B cell (primary cell): Measurements from ENCODE around the gene SNAP47. TPM values are rescaled to one million over a fixed set of nuclear protein-coding genes. Genes with fewer than 3 reads are reported as not detected.
"Not testable (repeated sequence)": the region's sequence is repeated elsewhere in the genome, so short reads cannot be mapped to it uniquely, and the experiment has no call there.

Experiments
- ATAC-seq: fragments of 200-7000 bp; cut with Tn5 transposase; one replicate; pipeline ENCODE4 v1.10.0; 2021; ENCODE audit warnings: low read depth, mild to moderate bottlenecking, moderate number of reproducible peaks, moderate library complexity
- CTCF ChIA-PET: fragments of 350-600 bp; sonication (Branson Sonifier 250); formaldehyde crosslinking; loops from one replicate; lab custom pipeline; 2021; ENCODE audit warnings: antibody characterized with exemption, inconsistent platforms; lab: Charles Lee
- POLR2A ChIA-PET: fragments of 350-600 bp; sonication (Branson Sonifier 250); formaldehyde crosslinking; loops from one replicate; lab custom pipeline; 2021; ENCODE audit warnings: antibody characterized with exemption; lab: Charles Lee
- DNase-seq: peaks from one replicate; pipeline ENCODE4 v3.0.0; 2013
- H2AFZ ChIP-seq: 2 replicates; pipeline ENCODE4 v1.6.1; 2012; ENCODE audit warnings: mild to moderate bottlenecking, low read depth, low read length; ENCODE audit not compliant: insufficient read depth, poor library complexity, severe bottlenecking
- H3K27ac ChIP-seq, 2 donors: 1 replicate in 1 of 2; 2 replicates in 1 of 2; pipeline ENCODE4 v1.5.1; 2012 to 2013; ENCODE audit warnings: low read length in 2 of 2, mild to moderate bottlenecking in 2 of 2, moderate library complexity in 1 of 2
- H3K27me3 ChIP-seq, 4 experiments: fragments of 200-600 bp in 1 of 4; sonication (generic) in 1 of 4; replicated peaks in 1 of 4; 1 replicate in 2 of 4; 2 replicates in 2 of 4; pipeline versions ENCODE4 v1.6.1 to v1.7.0; 2013 to 2016; ENCODE audit warnings: low read length in 3 of 4, mild to moderate bottlenecking in 2 of 4, mixed read lengths in 1 of 4, moderate library complexity in 1 of 4; ENCODE audit not compliant: insufficient read depth in 4 of 4, control insufficient read depth in 3 of 4; ENCODE audit errors: control extremely low read depth in 1 of 4
- H3K36me3 ChIP-seq, 2 experiments: replicated peaks in 1 of 2; 1 replicate in 1 of 2; 2 replicates in 1 of 2; pipeline versions ENCODE4 v1.6.1 to v1.7.1; 2013; ENCODE audit warnings: low read length in 1 of 2; ENCODE audit not compliant: insufficient read depth in 2 of 2, control insufficient read depth in 1 of 2; ENCODE audit errors: control extremely low read depth in 1 of 2, extremely low read depth in 1 of 2
- H3K4me1 ChIP-seq, 2 donors: fragments of 200-600 bp in 1 of 2; sonication (generic) in 1 of 2; 1 replicate in 1 of 2; 2 replicates in 1 of 2; pipeline versions ENCODE4 v1.5.1 to v1.6.1; 2013 to 2017; ENCODE audit warnings: low read length in 2 of 2; ENCODE audit not compliant: control insufficient read depth in 2 of 2, insufficient read depth in 2 of 2
- H3K4me2 ChIP-seq: replicated peaks from 2 replicates; pipeline ENCODE3; 2012; ENCODE audit warnings: mild to moderate bottlenecking, low read depth, low read length; ENCODE audit not compliant: poor library complexity, severe bottlenecking
- H3K4me3 ChIP-seq, 5 experiments: fragments of 200-600 bp in 1 of 5; sonication (generic) in 1 of 5; 1 replicate in 3 of 5; 2 replicates in 2 of 5; pipeline versions ENCODE4 v1.5.1 to v1.7.0; 2011 to 2016; ENCODE audit warnings: low read length in 4 of 5, mild to moderate bottlenecking in 4 of 5, low read depth in 2 of 5, control low read depth in 1 of 5, moderate library complexity in 1 of 5; ENCODE audit not compliant: insufficient read depth in 1 of 5; ENCODE audit errors: control extremely low read depth in 1 of 5, extremely low read depth in 1 of 5
- H3K79me2 ChIP-seq: fragments of 200-600 bp; sonication (generic); one replicate; pipeline ENCODE4 v1.6.0; 2016; ENCODE audit warnings: low read length; ENCODE audit not compliant: control insufficient read depth, insufficient read depth
- H3K9ac ChIP-seq: fragments of 200-600 bp; sonication (generic); 2 replicates; pipeline ENCODE4 v1.6.1; 2017; ENCODE audit warnings: mild to moderate bottlenecking, low read length, moderate library complexity
- H3K9me3 ChIP-seq, 3 donors: one replicate each; pipeline versions ENCODE4 v1.6.1 to v1.7.1; 2013; ENCODE audit warnings: low read length in 2 of 3; ENCODE audit not compliant: control insufficient read depth in 2 of 3, insufficient read depth in 1 of 3; ENCODE audit errors: control extremely low read depth in 1 of 3
- H4K20me1 ChIP-seq: 2 replicates; pipeline ENCODE4 v1.6.0; 2012; ENCODE audit warnings: mild to moderate bottlenecking, low read length; ENCODE audit not compliant: insufficient read depth, control insufficient read depth, poor library complexity, severe bottlenecking
- H3K27ac Mint-ChIP-seq: one replicate; pipeline ENCODE4 v1.8.0; 2021; ENCODE audit warnings: mixed read lengths
- H3K27me3 Mint-ChIP-seq: one replicate; pipeline ENCODE4 v1.8.0; 2021; ENCODE audit warnings: mixed read lengths
- H3K4me1 Mint-ChIP-seq: one replicate; pipeline ENCODE4 v1.8.0; 2021; ENCODE audit warnings: mixed read lengths
- H3K4me3 Mint-ChIP-seq: one replicate; pipeline ENCODE4 v1.8.0; 2021; ENCODE audit warnings: mixed read lengths
- H3K9me3 Mint-ChIP-seq: one replicate; pipeline ENCODE4 v1.8.0; 2022; ENCODE audit warnings: mixed read lengths; ENCODE audit not compliant: insufficient read depth
- CTCF ChIP-seq: fragments of 200-600 bp; IDR thresholded peaks from one replicate; pipeline ENCODE4 v1.8.0; 2022; ENCODE audit warnings: antibody characterized with exemption, mild to moderate bottlenecking
- EZH2 ChIP-seq: IDR thresholded peaks from 2 replicates; pipeline ENCODE4 v1.6.1; 2012; ENCODE audit warnings: borderline replicate concordance, low read depth, mild to moderate bottlenecking, moderate library complexity, low read length; ENCODE audit not compliant: insufficient read depth, poor library complexity, severe bottlenecking
- WGBS: methylation state at CpG from one replicate; pipeline ENCODE4 v1.1.5; 2013; ENCODE audit warnings: missing lambda C conversion rate; ENCODE audit not compliant: insufficient coverage; 5-methylcytosine and 5-hydroxymethylcytosine counted together
- intact Hi-C: fragments of 100-400 bp; cut with micrococcal nuclease; formaldehyde crosslinking; loops from one replicate; pipeline ENCODE4 v1.10.0; 2022
- polyA plus RNA-seq: library from polyadenylated mRNA; depleted of rRNA; stranded (reverse); fragments of >200 nt; gene quantifications from 2 replicates; pipeline ENCODE4 v1.2.3, GENCODE V29; 2012
- total RNA-seq, 2 donors: library from RNA; stranded (reverse); fragments of 120-200 nt in 1 of 2; gene quantifications; 1 replicate in 1 of 2; 2 replicates in 1 of 2; pipeline versions ENCODE4 v1.2.3 to v1.2.4, GENCODE V29; 2013 to 2022

The SNAP47 gene
- total and polyA plus RNA-seq, 2 donors (not counting 1 experiment from before 2014, with no cell fraction given): 25.6 to 34.9 TPM

- Histone ChIP-seq H4K20me1 (no peaks in the 10 kb centered on the region), H3K9ac (no peak overlapping the region), H3K4me2 (no peak overlapping the region), H3K4me3 (no peak overlapping the region), H3K9me3 (peaks cover 3 to 51% (median 22%) of the 10 kb centered on the region in 3 donors), H3K27ac (no peak overlapping the region), H3K36me3 (no peaks in the 10 kb centered on the region), H3K4me1 (no peaks in the 10 kb centered on the region), H3K79me2 (no peaks in the 10 kb centered on the region), H3K27me3 (no peaks in the 10 kb centered on the region), H2AFZ (no peak overlapping the region)
- DNase-seq: no peak
- H3K4me3 Mint-ChIP-seq: no peak overlapping the region
- H3K27me3 Mint-ChIP-seq: no peaks in the 10 kb centered on the region
- no peak for ATAC-seq
- intact Hi-C loops: no loop called here
- no peaks in the 10 kb centered on the region for H3K4me1 Mint-ChIP-seq
- H3K27ac Mint-ChIP-seq: no peak overlapping the region
- H3K9me3 Mint-ChIP-seq: peaks cover 22% of the 10 kb centered on the region
- POLR2A ChIA-PET: no interaction called here
- CTCF ChIA-PET: no interaction called here
- 100% methylated on average over 1 of the region's 3 CpGs for WGBS
- TF ChIP-seq EZH2 (no peak), CTCF (no peak)
Measured at GRCh38 chr1:227697321-227697864, 37.8 kb upstream of the SNAP47 start.

GRCh38 chr1:227701631-227702030 lies 33.6 kb upstream of the SNAP47 start:
- H4K20me1 ChIP-seq, CTCF ChIA-PET, intact Hi-C loops, POLR2A ChIA-PET, H3K27me3 ChIP-seq, H3K4me3 ChIP-seq, H3K4me1 Mint-ChIP-seq, DNase-seq, H3K4me3 Mint-ChIP-seq, H3K9ac ChIP-seq, H3K27ac ChIP-seq, H3K27me3 Mint-ChIP-seq, H3K4me2 ChIP-seq, H3K4me1 ChIP-seq, H3K79me2 ChIP-seq, ATAC-seq, H2AFZ ChIP-seq, H3K36me3 ChIP-seq, H3K27ac Mint-ChIP-seq: not testable (repeated sequence)
- WGBS: no CpG with 5 or more reads among the region's 1 CpG
- peaks cover 36% of the 10 kb centered on the region for H3K9me3 Mint-ChIP-seq
- peaks cover 3 to 33% (median 12%) of the 10 kb centered on the region in 3 donors for H3K9me3 ChIP-seq
